Measurements from ENCODE around the gene ZKSCAN2.

GRCh38 chr16:25213709-25214397, 43.8 kb downstream of the ZKSCAN2 start:
- TF ChIP-seq POLR2A (IDR thresholded peaks at IDR 0.05; ENCODE audit: low read depth, low read length) (no peak), CTCF (conservative IDR thresholded peaks at IDR 0.05; ENCODE audit: low read depth, low read length) (no peak)

Measured in IMR-90 (cell line).